Measurements from ENCODE around the gene TMEM150B. TPM values are rescaled to one million over a fixed set of nuclear protein-coding genes. Genes with fewer than 3 reads are reported as not detected.

TMEM150B gene, protein sequence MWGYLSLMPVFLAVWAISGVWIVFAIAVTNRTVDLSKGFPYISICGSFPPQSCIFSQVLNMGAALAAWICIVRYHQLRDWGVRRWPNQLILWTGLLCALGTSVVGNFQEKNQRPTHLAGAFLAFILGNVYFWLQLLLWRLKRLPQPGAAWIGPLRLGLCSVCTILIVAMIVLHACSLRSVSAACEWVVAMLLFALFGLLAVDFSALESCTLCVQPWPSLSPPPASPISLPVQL
- total RNA-seq = not detected in 2 replicates

DNA sequence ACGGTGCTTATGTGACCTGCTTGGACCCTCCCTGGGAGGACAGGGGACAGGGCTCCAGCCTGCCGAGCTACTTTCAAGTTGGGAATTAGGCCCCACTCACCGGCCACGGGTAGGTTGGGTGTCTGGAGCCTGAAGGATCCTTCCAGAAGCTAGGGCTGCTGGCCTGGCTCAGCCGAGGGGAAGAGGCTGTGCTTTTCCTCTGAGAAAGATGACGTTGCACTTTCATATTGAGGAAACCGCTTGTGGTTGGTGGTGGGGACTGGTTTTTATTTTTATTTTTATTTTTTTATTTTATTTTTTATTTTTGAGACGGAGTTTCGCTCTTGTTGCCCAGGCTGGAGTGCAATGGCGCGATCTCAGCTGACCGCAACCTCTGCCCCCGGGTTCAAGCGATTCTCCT, at the start of gene TMEM150B:
TMEM150B (minus strand) TSS at position 170 of the 400 bp plus-strand sequence. CDS start 4,305 bp downstream, outside the sequence.

DNA sequence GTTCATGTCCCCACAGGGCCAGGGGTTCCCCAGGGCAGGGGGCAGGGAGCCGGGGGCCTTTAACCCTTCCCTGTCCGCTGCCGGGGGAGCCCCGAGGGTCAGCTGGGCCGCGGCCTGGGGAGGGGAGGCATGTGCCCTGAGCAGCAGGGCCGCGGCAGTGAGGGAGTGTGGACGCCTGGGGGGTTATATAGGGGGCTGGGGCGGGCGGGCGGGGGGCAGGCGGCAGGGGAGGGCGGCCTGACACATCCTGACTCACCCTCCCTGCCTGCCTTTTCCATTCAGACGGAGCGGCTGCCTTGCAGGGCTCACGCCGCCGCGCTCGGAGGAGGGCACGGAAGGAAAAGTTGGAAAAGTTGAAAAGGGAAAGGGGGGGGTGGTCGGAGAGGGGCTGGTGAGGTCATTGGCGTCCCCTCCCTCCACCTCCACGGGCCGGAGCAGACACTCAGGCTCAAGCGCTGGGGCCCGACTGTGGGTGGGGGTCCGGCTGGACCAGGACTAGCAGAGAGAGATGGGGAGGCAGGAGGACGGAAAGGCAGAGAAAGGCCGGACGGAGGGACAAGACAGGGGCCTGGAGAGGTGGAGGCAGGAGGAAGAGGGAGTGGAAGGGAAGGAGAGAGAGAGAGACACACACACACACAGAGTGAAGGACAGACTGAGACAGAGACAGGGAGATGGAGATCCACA, 45.3 kb upstream of the TMEM150B start, which contains the start of gene IL11:
IL11 (minus strand) TSS at position 159 of the 684 bp plus-strand sequence; CDS start at position 6, 153 bp downstream.

DNA sequence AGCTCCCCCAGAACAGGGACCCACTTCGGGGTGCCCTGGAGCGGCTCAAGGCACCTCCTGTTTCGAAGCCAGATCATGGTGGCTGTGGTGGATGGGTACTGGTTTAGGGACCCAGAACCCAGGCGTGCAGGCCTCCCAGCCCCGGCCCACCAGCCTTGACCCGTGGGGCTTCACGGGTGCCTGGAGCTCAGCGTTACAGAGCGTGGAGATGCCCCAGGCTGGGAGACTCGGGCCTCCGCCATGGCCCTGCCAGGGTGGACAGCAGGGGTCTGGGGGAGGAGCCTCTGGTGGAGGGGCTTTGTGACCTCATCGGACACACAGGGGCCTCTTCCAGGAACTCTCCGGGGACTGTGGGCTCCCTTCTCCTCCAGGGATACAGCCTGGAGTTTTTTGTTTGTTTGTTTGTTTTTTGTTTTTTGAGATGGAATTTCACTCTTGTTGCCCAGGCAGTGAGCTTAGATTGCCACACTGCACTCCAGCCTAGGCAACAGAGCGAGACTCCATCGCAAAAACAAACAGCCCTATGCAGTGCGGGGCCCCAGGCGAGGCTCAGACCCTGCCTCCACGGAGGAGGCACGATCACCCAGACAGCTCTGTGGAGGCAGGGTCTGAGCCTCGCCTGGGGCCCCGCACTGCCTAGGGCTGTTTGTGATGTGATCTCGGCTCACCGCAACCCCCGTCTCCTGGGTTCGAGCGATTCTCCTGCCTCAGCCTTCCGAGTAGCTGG, 38.0 kb upstream of the TMEM150B start, which contains the start of gene GARIN5B:
GARIN5B (minus strand) TSS at position 271 of the 727 bp plus-strand sequence; CDS start at position 77, 194 bp downstream.

DNA sequence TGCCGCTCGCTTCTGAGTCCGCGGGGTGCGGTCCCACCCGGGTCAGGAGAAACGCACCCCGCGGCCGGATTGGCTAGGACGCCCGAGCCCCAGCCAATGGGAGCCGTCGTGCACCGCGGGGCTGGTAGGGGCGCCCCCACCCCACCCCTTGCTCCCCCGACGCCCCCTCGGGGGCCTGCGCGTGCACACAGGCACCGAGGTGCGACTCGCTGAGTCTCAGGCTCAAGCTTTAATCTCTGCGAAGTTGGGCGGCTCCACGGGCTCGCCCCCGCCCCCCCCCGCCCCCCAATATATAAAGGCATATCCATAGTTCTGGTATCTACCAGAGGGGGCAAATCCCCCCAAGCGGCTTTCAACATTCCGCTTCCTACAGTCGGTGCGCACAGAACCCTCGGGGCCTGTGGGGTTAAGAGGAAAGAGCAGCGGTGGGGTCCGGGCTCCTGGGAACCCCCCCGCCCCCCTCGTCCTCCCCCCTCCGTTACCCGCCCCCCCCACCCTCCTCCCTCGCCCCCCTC, 29.6 kb upstream of the TMEM150B start, which contains the start of gene COX6B2:
COX6B2 (minus strand) TSS at position 22 of the 515 bp plus-strand sequence. CDS start 198 bp downstream, outside the sequence.

DNA sequence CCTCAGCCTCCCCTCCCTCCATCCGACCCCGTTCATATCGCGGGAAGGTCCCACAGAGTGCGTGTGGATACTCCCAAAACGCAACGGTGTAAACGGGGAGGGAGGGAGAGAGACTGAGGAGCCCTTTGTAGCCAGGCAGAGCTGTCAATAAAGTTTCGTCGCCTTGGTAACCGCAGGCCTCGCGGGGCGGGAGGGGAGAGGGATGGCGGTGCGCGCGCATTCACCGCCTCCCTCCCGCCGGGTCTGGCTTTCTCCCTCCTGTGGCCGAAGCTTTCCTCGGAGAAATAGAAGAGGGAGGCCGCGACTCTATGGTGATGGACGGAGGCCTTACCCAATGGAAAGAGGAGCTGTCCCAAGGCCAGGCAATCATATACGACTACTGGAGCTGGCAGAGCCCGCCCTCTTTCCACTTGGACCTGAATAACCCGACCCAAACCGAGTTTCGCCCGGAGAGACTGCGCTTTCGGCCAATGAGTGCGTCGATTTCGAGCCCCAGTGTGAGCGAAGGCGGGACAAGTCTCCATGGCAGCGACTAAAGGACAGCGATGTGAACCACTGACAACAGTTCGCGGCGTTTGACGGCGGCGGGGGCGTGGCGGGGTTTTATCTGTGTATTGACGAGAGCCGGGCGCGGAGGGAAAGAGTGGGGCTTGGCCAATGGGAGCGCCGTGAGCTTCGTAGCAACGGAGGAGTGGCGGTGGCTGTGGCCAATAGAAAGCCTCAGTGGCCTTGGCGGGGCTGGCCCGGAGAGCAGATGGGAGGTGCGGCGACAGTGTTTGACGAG, 14.2 kb upstream of the TMEM150B start, which contains the start of gene KMT5C:
KMT5C (plus strand) TSS at position 772 of the 784 bp plus-strand sequence. CDS start 2,061 bp downstream, outside the sequence.

DNA sequence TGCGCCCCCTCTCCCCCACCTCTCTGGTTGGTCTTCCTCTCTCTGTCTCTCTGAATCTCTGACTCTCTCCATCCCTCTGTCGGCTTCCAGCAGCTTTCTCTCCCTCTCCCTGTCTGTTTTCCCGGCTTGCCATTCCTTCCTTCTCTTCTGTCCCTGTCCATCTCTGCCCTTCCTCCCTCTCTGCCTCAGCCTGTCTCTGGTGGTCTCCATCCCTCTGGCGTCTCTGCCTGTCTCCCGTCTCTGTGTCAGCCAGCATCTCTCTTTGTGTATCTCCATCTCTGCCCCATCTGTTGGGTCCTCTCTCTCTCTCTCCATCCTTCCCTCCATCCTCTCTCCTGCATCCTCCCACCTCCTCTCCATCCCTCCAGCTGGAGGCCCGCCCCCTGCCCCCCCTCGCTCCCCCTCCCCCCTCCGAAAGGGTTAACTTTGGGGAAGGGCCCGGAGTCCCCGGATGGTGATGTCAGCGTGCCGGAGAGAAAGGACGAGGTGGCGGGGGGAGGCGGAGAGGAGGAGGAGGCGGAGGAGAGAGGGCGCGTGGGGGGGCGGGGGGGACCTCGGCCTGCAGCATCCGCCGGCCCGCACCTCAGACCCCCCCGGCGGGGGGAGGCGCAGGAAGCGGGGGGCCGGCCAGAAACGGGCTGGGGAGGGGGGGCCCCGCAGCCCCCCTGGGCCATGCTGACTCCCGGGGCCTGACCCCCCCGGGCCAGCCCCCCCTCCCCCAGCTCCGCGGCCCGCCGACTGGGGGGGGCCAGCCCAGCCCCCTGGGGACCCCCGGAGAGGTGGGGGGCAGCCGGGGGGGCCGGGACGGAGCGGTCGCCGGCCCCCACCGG, 41.4 kb downstream of the TMEM150B start, which contains the start of gene BRSK1:
BRSK1 (plus strand) TSS at position 450 of the 830 bp plus-strand sequence. CDS start 446 bp downstream, outside the sequence.

DNA sequence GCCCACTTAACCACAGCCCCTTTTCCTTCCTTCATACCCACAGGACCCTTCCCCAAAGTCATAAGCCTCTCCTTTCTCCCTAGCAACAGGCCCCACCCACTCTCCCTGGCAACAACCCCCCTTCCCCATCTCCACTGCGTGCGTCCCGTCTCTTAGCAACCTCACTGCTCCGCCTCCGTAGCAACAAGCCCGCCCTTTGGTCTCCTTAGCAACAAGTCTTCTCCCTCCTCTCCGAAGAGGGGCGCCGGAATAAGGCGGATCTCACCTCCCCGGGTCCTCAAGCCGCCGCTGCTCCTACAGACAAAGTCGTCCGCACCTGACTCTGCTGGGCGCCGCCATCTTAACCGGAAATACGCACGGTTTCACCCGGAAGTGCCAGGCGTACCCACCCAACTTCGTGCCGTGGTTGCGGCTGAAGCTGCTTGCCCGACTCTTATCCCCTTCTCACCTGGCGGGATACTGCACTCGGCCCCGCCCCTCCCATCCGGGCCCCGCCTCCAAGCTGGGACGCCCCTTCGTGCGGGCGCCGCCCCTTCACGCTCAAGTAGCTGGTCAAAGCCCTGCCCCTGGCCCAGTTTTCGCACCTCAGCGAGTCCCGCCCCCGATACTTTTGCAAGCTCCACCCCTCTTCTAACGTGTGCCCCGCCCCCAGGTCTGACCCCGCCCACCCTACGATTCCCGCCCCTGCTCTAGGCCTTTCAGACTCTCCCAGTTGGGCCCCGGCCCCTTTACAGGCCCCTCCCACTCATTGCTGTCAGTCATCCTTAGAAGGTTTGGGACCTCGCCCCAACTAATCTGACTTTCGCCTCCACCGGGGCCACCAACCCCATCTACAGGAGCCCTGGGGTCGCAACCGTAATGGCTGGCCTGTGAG, 45.1 kb downstream of the TMEM150B start, which contains the start of gene HSPBP1:
HSPBP1 (minus strand) TSS at position 341 of the 874 bp plus-strand sequence. CDS start 502 bp downstream, outside the sequence.

Other genes starting within 250 kb of the TMEM150B start
- gene EPS8L1, start 249.5 kb downstream of the TMEM150B start, total RNA-seq = 4.9 and 5.9 TPM in 2 replicates
- gene PPP1R12C, start 207.7 kb downstream of the TMEM150B start, total RNA-seq = 55.5 and 57.8 TPM in 2 replicates
- 0.34 and 0.89 TPM in 2 replicates for gene TNNT1, start 176.1 kb downstream of the TMEM150B start, total RNA-seq
- gene TNNI3, start 167.6 kb downstream of the TMEM150B start, total RNA-seq = not detected in 2 replicates
- 0.15 and 0.34 TPM in 2 replicates for gene DNAAF3, start 158.7 kb downstream of the TMEM150B start, total RNA-seq
- not detected in 2 replicates for gene SYT5, start 145.1 kb downstream of the TMEM150B start, total RNA-seq
- 0.74 and 1.0 TPM in 2 replicates for gene PTPRH, start 115.8 kb downstream of the TMEM150B start, total RNA-seq
- gene TMEM86B, start 96.6 kb downstream of the TMEM150B start, total RNA-seq = 0.84 and 1.2 TPM in 2 replicates
- 30.8 and 31.7 TPM in 2 replicates for gene PPP6R1, start 66.3 kb downstream of the TMEM150B start, total RNA-seq
- gene HSPBP1, start 45.2 kb downstream of the TMEM150B start, total RNA-seq = 51.3 and 58.7 TPM in 2 replicates
- 4.9 and 5.8 TPM in 2 replicates for gene BRSK1, start 41.3 kb downstream of the TMEM150B start, total RNA-seq
- gene KMT5C, start 14.5 kb upstream of the TMEM150B start, total RNA-seq = 5.5 and 7.4 TPM in 2 replicates
- 0.30 TPM in 1 of 2 replicates, not detected in the other for gene COX6B2, start 29.4 kb upstream of the TMEM150B start, total RNA-seq
- gene GARIN5B, start 37.9 kb upstream of the TMEM150B start, total RNA-seq = not detected in 2 replicates
- 2.4 and 10.4 TPM in 2 replicates for gene IL11, start 45.1 kb upstream of the TMEM150B start, total RNA-seq
- gene TMEM190, start 51.5 kb upstream of the TMEM150B start, total RNA-seq = not detected in 2 replicates
- gene TMEM238, start 59.0 kb upstream of the TMEM150B start, total RNA-seq = 0.17 and 1.8 TPM in 2 replicates
- gene RPL28, start 60.6 kb upstream of the TMEM150B start, total RNA-seq = 462 and 817 TPM in 2 replicates
- 249 and 263 TPM in 2 replicates for gene UBE2S, start 82.4 kb upstream of the TMEM150B start, total RNA-seq
- not detected in 2 replicates for gene SHISA7, start 118.0 kb upstream of the TMEM150B start, total RNA-seq
- 74.8 and 86.4 TPM in 2 replicates for gene ISOC2, start 136.3 kb upstream of the TMEM150B start, total RNA-seq
- gene C19orf85, start 139.4 kb upstream of the TMEM150B start, total RNA-seq = not detected in 2 replicates
- gene ZNF628, start 151.3 kb upstream of the TMEM150B start, total RNA-seq = 5.4 and 9.4 TPM in 2 replicates
- gene NAT14, start 159.8 kb upstream of the TMEM150B start, total RNA-seq = 25.1 and 29.8 TPM in 2 replicates
- gene SSC5D, start 163.1 kb upstream of the TMEM150B start, total RNA-seq = 0.89 and 1.7 TPM in 2 replicates
- not detected in 2 replicates for gene SBK2, start 211.8 kb upstream of the TMEM150B start, total RNA-seq
- gene SBK3, start 220.2 kb upstream of the TMEM150B start, total RNA-seq = 0.15 TPM in 1 of 2 replicates, not detected in the other

All from bronchus fibroblast of lung (primary cell).